GM18861 (cell line): ENCODE data around the gene FAHD1.
"Not testable (repeated sequence)": the region's sequence is repeated elsewhere in the genome, so short reads cannot be mapped to it uniquely, and the experiment has no call there.

Source experiments
- ATAC-seq: cut with Tn5 transposase; IDR thresholded peaks from one replicate; pipeline ENCODE4 v1.9.1; 2021; ENCODE audit not compliant: unreplicated experiment

Gene FAHD1

DNA sequence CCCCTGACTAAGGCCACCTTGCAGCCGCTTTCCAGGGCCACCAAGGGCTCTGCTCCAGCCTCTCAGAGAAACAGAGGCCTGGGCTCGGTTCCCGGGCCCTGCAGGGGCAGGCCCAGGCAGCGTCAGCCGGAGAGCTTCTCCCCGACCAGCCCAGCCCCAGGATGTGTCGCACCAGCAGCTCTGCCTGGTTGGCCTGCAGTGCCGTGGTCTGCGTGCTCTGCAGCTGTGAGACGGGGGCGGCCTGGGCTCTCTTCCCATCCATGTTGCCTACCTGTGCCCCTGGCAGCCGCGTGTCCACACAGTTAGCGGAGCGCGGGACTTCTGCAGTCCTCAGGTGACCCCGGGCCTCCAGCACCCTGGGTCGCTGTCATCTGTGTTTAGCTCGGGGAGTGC is 38.3 kb upstream of the FAHD1 start:
- ATAC-seq, result no peak

- ATAC-seq, result no peak
These were observed 37.4 kb upstream of the FAHD1 start for GRCh38 chr16:1789643-1790045.

DNA sequence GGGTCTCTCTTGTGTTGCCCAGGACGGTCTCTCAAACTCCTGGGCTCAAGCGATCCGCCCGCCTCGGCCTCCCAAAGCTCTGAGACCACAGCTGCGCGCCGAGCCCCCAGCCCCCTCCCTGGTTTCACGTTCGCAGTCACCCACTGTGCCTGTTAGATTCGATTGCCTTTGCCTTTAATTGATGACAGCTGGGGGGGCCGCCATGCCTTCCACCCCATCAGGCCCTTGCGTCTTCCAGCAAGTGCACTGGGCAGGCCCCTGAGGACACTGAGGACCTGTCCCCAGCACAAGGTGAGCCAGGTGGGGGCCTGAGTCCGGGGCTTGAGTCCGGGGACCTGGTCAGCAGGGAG is 36.8 kb upstream of the FAHD1 start:
- no peak for ATAC-seq

GRCh38 chr16:1790611-1791255 is 36.3 kb upstream of the FAHD1 start:
- ATAC-seq, result no peak

DNA sequence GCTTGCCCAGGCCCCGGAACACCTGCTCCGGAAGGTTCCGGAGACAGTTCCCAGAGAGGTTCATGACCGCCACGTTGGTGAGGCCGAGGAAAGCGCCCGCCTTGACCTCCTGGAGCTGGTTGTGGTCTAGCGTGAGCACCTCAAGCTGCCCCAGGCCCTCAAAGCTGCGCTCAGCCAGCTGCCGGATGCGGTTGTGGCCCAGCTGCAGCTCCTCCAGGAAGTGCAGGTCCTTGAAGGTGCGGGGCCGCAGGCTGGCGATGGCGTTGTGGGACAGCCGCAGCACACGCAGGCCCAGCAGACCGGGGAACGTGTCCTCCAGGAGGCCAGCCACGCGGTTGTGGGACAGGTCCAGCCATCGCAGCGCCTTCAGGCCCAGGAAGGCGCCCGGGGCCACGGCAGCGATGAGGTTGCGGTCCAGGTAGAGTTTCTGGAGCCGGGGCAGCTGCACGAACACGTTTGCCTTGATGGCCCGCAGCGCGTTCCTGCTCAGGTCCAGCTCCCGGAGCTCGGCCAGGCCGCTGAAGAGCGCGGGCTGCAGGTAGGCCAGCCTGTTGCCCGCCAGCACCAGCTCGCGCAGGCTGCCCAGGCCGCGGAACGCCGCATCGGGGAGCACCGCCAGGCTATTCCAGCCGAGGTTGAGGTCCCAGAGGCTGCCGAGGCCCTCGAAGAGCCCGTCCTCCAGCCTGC is 35.6 kb upstream of the FAHD1 start:
- ATAC-seq, result no peak

DNA sequence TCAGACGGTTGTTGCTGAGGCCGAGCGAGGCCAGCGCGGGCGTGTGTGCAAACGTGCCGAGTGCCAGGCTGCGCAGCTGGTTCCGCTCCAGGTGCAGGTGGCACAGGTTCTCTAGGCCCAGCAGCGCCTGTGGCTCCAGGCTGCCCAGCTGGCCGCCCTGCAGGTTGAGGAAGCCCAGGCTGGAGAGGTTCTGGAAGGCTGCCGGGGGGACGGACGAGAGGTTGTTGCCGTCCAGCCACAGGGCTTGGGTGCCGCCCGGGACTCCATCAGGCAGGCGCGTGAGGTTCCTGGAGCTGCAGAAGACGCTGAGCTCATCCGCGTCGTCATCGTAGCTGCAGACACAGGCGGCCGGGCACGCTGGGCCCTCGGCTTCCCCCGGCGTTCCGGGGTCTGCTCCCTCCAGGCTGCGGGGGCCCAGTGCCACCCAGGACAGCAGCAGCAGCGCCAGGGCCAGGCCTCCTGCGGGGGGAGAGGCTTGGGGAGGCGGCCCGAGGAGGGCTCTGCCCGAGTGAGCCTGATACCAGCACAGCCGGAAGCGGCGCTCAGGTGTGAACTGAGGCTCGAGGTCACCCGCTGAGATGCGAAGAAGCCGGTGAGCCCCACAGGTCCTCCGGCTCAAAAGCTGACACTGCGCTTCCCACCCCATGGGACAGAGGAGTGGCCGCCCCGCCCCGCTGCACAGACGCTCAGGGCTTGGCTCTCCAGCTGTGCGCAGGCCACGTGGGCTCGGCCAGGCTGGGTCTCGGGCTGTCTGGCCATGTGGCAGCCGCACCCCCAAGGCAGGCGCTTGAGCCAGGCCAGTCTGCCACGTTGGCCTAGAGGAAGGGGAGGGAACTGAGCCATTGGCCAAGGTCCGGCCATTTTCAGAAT is 34.8 kb upstream of the FAHD1 start:
- no peak for ATAC-seq

DNA sequence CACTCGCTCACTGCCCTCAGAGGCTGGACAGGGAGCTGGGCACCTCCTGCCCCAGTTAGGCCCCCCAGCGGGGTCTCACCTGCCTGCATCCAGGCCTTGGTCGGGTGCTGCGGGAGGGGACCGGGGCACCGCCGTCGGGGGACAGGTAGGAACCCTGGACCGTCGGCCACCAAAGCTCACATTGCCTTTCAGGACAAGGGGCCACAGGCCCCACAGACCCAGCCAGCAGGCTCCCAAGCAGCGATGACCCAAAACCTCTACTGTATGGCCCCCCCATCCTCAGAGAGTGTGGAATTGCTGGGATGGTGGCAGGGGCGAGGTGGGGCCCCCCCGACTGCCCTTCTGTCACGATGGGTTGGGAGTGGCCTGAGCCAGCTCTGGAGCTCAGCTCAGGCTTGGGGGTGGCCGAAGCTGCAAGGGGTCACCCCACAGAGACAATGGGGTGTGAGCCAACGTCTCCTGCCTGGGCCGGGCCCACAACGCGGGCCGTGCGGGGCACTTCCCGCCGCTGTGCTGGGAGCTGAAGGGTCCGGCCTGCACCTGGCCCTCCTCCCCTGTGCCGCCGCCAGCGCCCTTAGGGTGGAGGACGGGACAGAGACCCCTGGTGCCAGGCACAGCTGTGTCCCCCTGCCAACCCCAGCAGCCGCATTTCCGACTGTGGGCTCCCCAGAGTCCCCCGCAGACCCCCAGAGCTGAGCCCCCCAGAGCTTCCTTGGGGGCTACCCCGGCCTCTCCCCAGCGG is 34.0 kb upstream of the FAHD1 start:
- no peak for ATAC-seq

- no peak for ATAC-seq
These were observed 33.3 kb upstream of the FAHD1 start, which contains the start of gene IGFALS for GRCh38 chr16:1793578-1794220. Gene IGFALS, minus strand, starts transcription at chr16:1793705. Its CDS starts 53 bp downstream, at chr16:1793652.

- ATAC-seq, result no peak
These were observed 32.7 kb upstream of the FAHD1 start for GRCh38 chr16:1794221-1794871.

DNA sequence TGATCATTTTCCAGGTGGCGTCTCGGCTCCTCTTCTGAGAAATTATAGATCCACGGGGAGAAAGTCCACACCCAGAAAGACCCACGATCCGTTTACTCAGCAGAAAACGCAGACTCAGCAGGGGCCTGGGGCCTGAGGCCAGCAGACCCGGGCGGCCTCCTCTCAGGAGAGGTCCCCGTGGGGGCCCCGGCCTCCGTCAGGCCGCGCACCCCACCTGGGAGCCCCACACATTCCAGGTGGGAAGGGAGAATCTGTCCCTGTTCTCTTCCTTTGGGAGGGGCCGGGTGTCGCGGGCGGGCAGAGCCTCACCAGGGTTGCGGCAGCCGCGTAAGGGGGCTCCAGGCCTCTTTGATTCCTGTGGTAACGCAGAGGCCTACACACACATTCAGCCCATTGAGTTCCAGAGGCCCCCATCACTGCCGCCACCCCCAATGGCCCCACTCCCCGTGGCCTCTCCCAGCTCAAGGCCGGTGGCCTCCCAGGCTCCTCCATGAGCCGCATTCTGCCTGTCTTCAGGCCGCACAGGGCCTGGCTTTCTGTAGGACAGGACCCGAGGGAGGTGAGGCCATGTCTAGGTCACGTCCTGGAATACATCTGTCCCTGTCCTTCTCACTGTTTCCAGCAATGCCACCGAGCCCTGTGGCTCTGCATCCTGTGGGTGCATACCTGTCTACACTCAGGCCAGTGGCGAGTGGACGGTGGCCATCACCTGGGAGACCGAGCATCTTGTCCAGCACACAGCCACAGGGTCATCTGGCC is 31.9 kb upstream of the FAHD1 start:
- no peak for ATAC-seq

GRCh38 chr16:1799263-1799662 is 27.7 kb upstream of the FAHD1 start:
- ATAC-seq, result not testable (repeated sequence)

DNA sequence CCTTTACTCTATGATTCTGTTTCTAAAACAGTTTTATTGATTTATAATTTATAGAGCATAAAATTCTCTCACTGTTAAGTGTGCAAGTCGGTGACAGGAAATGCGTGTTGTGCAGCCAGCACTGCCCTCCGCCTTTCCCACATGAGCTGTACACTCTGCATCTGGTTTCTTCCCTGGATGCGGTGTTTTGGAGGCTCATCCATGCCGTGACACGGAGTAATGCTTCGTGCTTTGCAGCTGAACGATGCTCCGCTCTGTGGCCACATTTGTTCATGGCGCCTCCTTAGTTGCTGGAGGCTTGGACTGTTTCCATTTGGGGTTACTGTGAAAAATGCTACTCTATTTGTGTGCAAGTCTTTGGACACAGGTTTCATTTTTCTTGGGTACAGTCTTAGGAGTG is 26.3 kb upstream of the FAHD1 start:
- ATAC-seq, result no peak

- ATAC-seq, result no peak
These were observed 19.4 kb upstream of the FAHD1 start for GRCh38 chr16:1807626-1808025.

DNA sequence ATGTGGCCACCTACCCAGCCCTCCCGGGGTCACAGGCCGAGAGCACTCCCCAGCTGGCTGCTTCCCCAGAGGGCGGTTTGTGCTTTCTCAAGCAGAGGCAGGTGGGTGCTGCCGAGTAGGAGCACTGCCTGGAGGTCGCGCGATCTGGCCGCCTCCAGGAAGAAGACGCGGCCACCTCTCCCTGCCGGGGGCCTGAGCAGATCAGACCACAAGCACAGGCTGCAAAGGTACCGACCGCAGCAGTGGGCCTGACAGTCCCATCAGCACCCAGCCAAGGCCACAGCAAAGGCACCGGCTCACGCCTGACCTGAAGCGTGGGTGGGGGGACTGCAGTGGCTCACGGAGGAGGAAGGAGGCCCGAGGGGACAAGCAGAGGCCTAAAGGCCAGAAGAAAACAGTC is 18.3 kb upstream of the FAHD1 start:
- no peak for ATAC-seq

GRCh38 chr16:1809281-1809801 is 17.7 kb upstream of the FAHD1 start:
- ATAC-seq, result no peak

GRCh38 chr16:1810106-1810505 is 16.9 kb upstream of the FAHD1 start:
- no peak for ATAC-seq

GRCh38 chr16:1810536-1810935 is 16.5 kb upstream of the FAHD1 start:
- ATAC-seq, result no peak

- no peak for ATAC-seq
These were observed 14.3 kb upstream of the FAHD1 start for GRCh38 chr16:1812732-1813163.

- no peak for ATAC-seq
These were observed 11.5 kb upstream of the FAHD1 start for GRCh38 chr16:1815461-1815860.
